DND-41 (cell line): ENCODE results near the gene CDK11B.

Experiments
- ATAC-seq: fragments of 200-7000 bp; cut with Tn5 transposase; 3 replicates; pipeline ENCODE4 v1.9.1; 2021; ENCODE audit warnings: low read depth; ENCODE audit not compliant: insufficient read depth
- DNase-seq: peaks from one replicate; pipeline ENCODE4 v3.0.0-alpha.2; 2020
- H2AFZ ChIP-seq: 2 replicates; pipeline ENCODE4 v1.6.0; 2012; ENCODE audit warnings: low read depth, low read length
- H3K27ac ChIP-seq: 2 replicates; pipeline ENCODE4 v1.5.1; 2012; ENCODE audit warnings: low read length, inconsistent platforms
- H3K27me3 ChIP-seq: fragments of 200-600 bp; sonication (generic); 2 replicates; pipeline ENCODE4 v1.6.0; 2012; ENCODE audit warnings: low read length, mild to moderate bottlenecking, inconsistent platforms; ENCODE audit not compliant: insufficient read depth, poor library complexity
- H3K36me3 ChIP-seq: 2 replicates; pipeline ENCODE4 v1.5.1; 2012; ENCODE audit warnings: low read length, inconsistent platforms; ENCODE audit not compliant: insufficient read depth
- H3K4me1 ChIP-seq: 2 replicates; pipeline ENCODE4 v1.5.1; 2012; ENCODE audit warnings: mild to moderate bottlenecking, low read length; ENCODE audit not compliant: insufficient read depth
- H3K4me2 ChIP-seq: 2 replicates; pipeline ENCODE4 v1.6.0; 2012; ENCODE audit warnings: mild to moderate bottlenecking, moderate library complexity, low read length, inconsistent platforms; ENCODE audit not compliant: insufficient read depth
- H3K4me3 ChIP-seq, 2 experiments: fragments of 200-600 bp in 1 of 2; shearing (Covaris generic) in 1 of 2; 2 replicates each; pipeline ENCODE4 v1.5.1; 2012 to 2016; ENCODE audit warnings: inconsistent platforms in 2 of 2, low read length in 2 of 2, mild to moderate bottlenecking in 2 of 2, low read depth in 1 of 2, moderate library complexity in 1 of 2
- H3K79me2 ChIP-seq: 2 replicates; pipeline ENCODE4 v1.6.0; 2012; ENCODE audit warnings: low read length, inconsistent platforms; ENCODE audit not compliant: insufficient read depth
- H3K9ac ChIP-seq: 2 replicates; pipeline ENCODE4 v1.6.0; 2012; ENCODE audit warnings: low read depth, mild to moderate bottlenecking, inconsistent platforms, low read length, moderate library complexity
- H3K9me3 ChIP-seq: 2 replicates; pipeline ENCODE4 v1.5.1; 2012; ENCODE audit warnings: low read length, moderate library complexity, mild to moderate bottlenecking, inconsistent platforms; ENCODE audit not compliant: insufficient read depth, severe bottlenecking
- H4K20me1 ChIP-seq: 2 replicates; pipeline ENCODE4 v1.6.0; 2012; ENCODE audit warnings: low read length; ENCODE audit not compliant: insufficient read depth
- CTCF ChIP-seq: IDR thresholded peaks from 2 replicates; pipeline ENCODE4 v1.5.1; 2012; ENCODE audit warnings: borderline replicate concordance, low read length, moderate library complexity, mild to moderate bottlenecking; ENCODE audit not compliant: poor library complexity, severe bottlenecking; ENCODE audit errors: extremely low read depth
- EZH2 ChIP-seq: IDR thresholded peaks from 3 replicates; pipeline ENCODE4 v1.6.1; 2012; ENCODE audit warnings: borderline replicate concordance, low read depth, mild to moderate bottlenecking, moderate library complexity, low read length, inconsistent platforms; ENCODE audit not compliant: severe bottlenecking

Gene CDK11B

DNA sequence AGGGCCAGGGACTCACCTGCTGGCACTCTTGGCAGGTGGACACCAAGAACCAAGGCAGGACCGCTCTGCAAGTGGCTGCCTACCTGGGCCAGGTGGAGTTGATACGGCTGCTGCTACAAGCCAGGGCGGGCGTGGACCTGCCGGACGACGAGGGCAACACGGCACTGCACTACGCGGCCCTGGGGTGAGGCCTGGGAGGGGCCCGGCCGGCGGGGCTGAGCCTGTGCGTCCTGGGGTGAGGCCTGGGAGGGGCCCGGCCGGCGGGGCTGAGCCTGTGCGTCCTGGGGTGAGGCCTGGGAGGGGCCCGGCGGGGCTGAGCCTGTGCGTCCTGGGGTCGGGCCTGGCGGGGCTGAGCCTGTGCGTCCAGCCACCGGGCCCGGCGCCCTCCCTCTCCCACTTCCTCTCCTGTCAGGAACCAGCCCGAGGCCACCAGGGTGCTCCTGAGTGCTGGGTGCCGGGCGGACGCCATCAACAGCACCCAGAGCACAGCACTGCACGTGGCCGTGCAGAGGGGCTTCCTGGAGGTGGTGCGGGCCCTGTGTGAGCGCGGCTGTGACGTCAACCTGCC, 31.5 kb downstream of the CDK11B start:
- Histone ChIP-seq H4K20me1 (no peaks in the 10 kb centered on the region; the same call in 1 of the 2 replicates), H3K9ac (no peak overlapping the region), H3K4me1 (peaks cover 15% of the 10 kb centered on the region), H3K4me2 (no peak overlapping the region), H3K9me3 (no peaks in the 10 kb centered on the region), H2AFZ (no peak overlapping the region), H3K36me3 (no peaks in the 10 kb centered on the region), H3K27me3 (no peaks in the 10 kb centered on the region), H3K27ac (no peak overlapping the region), H3K79me2 (no peaks in the 10 kb centered on the region), H3K4me3 (no peak overlapping the region)
- ATAC-seq (no peak), DNase-seq (no peak)
- TF ChIP-seq CTCF (no peak), EZH2 (no peak)

DNA sequence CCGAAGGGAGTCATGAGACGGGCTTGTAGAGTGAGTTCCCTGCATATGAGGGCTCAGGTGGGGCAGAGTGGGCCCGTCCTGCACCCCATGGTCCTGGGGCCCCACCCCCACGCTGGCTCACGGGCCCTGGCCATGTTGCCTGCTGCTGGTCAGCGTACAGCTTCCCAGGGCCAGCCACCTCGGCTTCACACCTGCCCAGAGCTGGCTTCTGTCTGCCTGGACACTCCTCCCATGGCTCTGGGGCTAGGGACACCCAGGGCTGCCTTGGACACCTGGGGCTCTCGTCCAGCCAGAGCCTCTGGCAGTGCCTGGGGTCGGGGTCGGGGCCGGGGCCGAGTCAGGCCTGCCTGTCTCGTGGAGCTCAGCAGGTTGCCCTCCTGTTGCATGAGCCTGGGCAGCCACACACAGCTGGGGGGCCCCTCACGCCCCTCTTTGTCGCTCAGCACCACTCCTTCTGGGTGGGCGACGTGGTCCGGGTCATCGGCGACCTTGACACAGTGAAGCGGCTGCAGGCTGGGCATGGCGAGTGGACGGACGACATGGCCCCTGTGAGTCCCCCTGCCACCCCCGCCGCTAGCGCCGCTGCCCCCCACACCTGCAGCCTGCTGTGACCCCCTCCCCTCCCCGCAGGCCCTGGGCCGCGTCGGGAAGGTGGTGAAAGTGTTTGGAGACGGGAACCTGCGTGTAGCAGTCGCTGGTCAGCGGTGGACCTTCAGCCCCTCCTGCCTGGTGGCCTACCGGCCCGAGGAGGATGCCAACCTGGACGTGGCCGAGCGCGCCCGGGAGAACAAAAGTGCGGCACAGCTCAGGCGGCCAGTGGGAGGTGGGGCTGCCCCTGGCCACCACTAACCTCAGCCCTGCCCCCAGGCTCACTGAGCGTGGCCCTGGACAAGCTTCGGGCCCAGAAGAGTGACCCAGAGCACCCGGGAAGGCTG, 32.3 kb downstream of the CDK11B start:
- Histone ChIP-seq H3K4me3 (no peak overlapping the region), H2AFZ (no peak overlapping the region), H3K9me3 (no peaks in the 10 kb centered on the region), H4K20me1 (no peaks in the 10 kb centered on the region; the same call in 1 of the 2 replicates), H3K9ac (no peak overlapping the region), H3K4me2 (no peak overlapping the region), H3K36me3 (no peaks in the 10 kb centered on the region), H3K4me1 (peaks cover 15% of the 10 kb centered on the region), H3K27ac (no peak overlapping the region), H3K79me2 (no peaks in the 10 kb centered on the region), H3K27me3 (no peaks in the 10 kb centered on the region)
- DNase-seq (no peak), ATAC-seq (no peak)
- TF ChIP-seq CTCF (no peak), EZH2 (no peak)

- ATAC-seq: no peak
- H3K36me3 ChIP-seq: no peaks in the 10 kb centered on the region
- no peak overlapping the region for H2AFZ ChIP-seq
- no peak overlapping the region for H3K4me2 ChIP-seq
- no peak for DNase-seq
- no peaks in the 10 kb centered on the region; the same call in 1 of the 2 replicates for H4K20me1 ChIP-seq
- no peak overlapping the region for H3K9ac ChIP-seq
- peaks cover 11% of the 10 kb centered on the region for H3K4me1 ChIP-seq
- TF ChIP-seq CTCF: no peak
- TF ChIP-seq EZH2: no peak
- H3K27ac ChIP-seq: no peak overlapping the region
- no peak overlapping the region for H3K4me3 ChIP-seq
- no peaks in the 10 kb centered on the region for H3K9me3 ChIP-seq
- H3K79me2 ChIP-seq: no peaks in the 10 kb centered on the region
- no peaks in the 10 kb centered on the region for H3K27me3 ChIP-seq
Observed at GRCh38 chr1:1625824-1626206, 33.0 kb downstream of the CDK11B start.
